H9 (cell line): ENCODE measurements around the gene ZFYVE28. TPM values are rescaled to one million over a fixed set of nuclear protein-coding genes. Genes with fewer than 3 reads are reported as not detected.

Experiments
- DNase-seq: peaks from one replicate; pipeline ENCODE4 v3.0.0-alpha.2; 2017
- H2AFZ ChIP-seq: one replicate; pipeline ENCODE4 v1.6.1; 2013; ENCODE audit warnings: mild to moderate bottlenecking, low read length, control low read depth, moderate library complexity
- H2AK5ac ChIP-seq: 2 replicates; pipeline ENCODE4 v1.6.1; 2013; ENCODE audit warnings: low read length, control low read depth, mixed read lengths; ENCODE audit not compliant: insufficient read length
- H2BK120ac ChIP-seq: one replicate; pipeline ENCODE4 v1.6.1; 2013; ENCODE audit warnings: low read depth, mild to moderate bottlenecking, low read length, control low read depth, inconsistent platforms; ENCODE audit not compliant: poor library complexity, severe bottlenecking
- H2BK12ac ChIP-seq: 2 replicates; pipeline ENCODE4 v1.6.1; 2013; ENCODE audit warnings: low read length, control low read depth, mixed read lengths, low read depth; ENCODE audit not compliant: insufficient read length
- H2BK15ac ChIP-seq: 2 replicates; pipeline ENCODE4 v1.6.1; 2013; ENCODE audit warnings: low read depth, low read length, control low read depth
- H2BK20ac ChIP-seq: one replicate; pipeline ENCODE4 v1.6.1; 2013; ENCODE audit warnings: low read depth, mild to moderate bottlenecking, low read length, control low read depth, inconsistent platforms; ENCODE audit not compliant: poor library complexity, severe bottlenecking
- H2BK5ac ChIP-seq: 2 replicates; pipeline ENCODE4 v1.6.1; 2013; ENCODE audit warnings: low read length, control low read depth, mixed read lengths; ENCODE audit not compliant: insufficient read length
- H3K14ac ChIP-seq: 2 replicates; pipeline ENCODE4 v1.6.1; 2013; ENCODE audit warnings: low read length, control low read depth; ENCODE audit not compliant: insufficient read depth
- H3K18ac ChIP-seq: 2 replicates; pipeline ENCODE4 v1.6.1; 2013; ENCODE audit warnings: low read depth, mild to moderate bottlenecking, mixed read lengths, low read length, control low read depth; ENCODE audit not compliant: insufficient read length
- H3K23ac ChIP-seq: 2 replicates; pipeline ENCODE4 v1.6.1; 2013; ENCODE audit warnings: low read length, control low read depth, mixed read lengths, low read depth; ENCODE audit not compliant: insufficient read length
- H3K23me2 ChIP-seq: 2 replicates; pipeline ENCODE4 v1.6.1; 2013; ENCODE audit warnings: low read depth, mild to moderate bottlenecking, mixed read lengths, low read length, control low read depth; ENCODE audit not compliant: insufficient read length, poor library complexity, severe bottlenecking
- H3K27ac ChIP-seq: 2 replicates; pipeline ENCODE4 v1.5.1; 2013; ENCODE audit warnings: low read length, control low read depth, mixed read lengths, low read depth; ENCODE audit not compliant: insufficient read length
- H3K27me3 ChIP-seq: 2 replicates; pipeline ENCODE4 v1.6.1; 2013; ENCODE audit warnings: low read length, control low read depth, inconsistent platforms; ENCODE audit not compliant: insufficient read depth
- H3K4ac ChIP-seq: 2 replicates; pipeline ENCODE4 v1.6.1; 2013; ENCODE audit warnings: low read depth, mild to moderate bottlenecking, control low read depth, inconsistent platforms, low read length, moderate library complexity
- H3K4me1 ChIP-seq: 2 replicates; pipeline ENCODE4 v1.6.1; 2013; ENCODE audit warnings: low read length, control low read depth, inconsistent platforms; ENCODE audit not compliant: insufficient read depth
- H3K4me2 ChIP-seq: 2 replicates; pipeline ENCODE4 v1.6.1; 2013; ENCODE audit warnings: low read length, control low read depth, mixed read lengths; ENCODE audit not compliant: insufficient read length, insufficient read depth
- H3K56ac ChIP-seq: 2 replicates; pipeline ENCODE4 v1.6.1; 2013; ENCODE audit warnings: low read depth, mild to moderate bottlenecking, mixed read lengths, low read length, control low read depth; ENCODE audit not compliant: insufficient read length
- H3K79me1 ChIP-seq: 2 replicates; pipeline ENCODE4 v1.6.1; 2013; ENCODE audit warnings: low read depth, mild to moderate bottlenecking, moderate library complexity, low read length, control low read depth, inconsistent platforms; ENCODE audit not compliant: insufficient read depth, poor library complexity, severe bottlenecking
- H3K79me2 ChIP-seq: 2 replicates; pipeline ENCODE4 v1.6.1; 2013; ENCODE audit warnings: low read length, control low read depth, inconsistent platforms; ENCODE audit not compliant: insufficient read depth
- H3K9ac ChIP-seq: 2 replicates; pipeline ENCODE4 v1.6.1; 2013; ENCODE audit warnings: low read length, control low read depth, mixed read lengths; ENCODE audit not compliant: insufficient read length; ENCODE audit errors: extremely low read depth
- H3K9me3 ChIP-seq: one replicate; pipeline ENCODE4 v1.6.1; 2013; ENCODE audit warnings: low read depth, low read length, inconsistent platforms; ENCODE audit not compliant: control insufficient read depth
- H3T11ph ChIP-seq: one replicate; pipeline ENCODE4 v1.6.1; 2013; ENCODE audit warnings: mild to moderate bottlenecking, low read length, control low read depth, inconsistent platforms
- H4K20me1 ChIP-seq: one replicate; pipeline ENCODE4 v1.6.1; 2013; ENCODE audit not compliant: control insufficient read depth, insufficient read length, insufficient read depth
- H4K5ac ChIP-seq: 2 replicates; pipeline ENCODE4 v1.6.1; 2013; ENCODE audit warnings: low read depth, mild to moderate bottlenecking, mixed read lengths, low read length, control low read depth; ENCODE audit not compliant: insufficient read length
- H4K8ac ChIP-seq: replicated peaks from 2 replicates; pipeline ENCODE4 v1.6.1; 2013; ENCODE audit warnings: low read length, control low read depth, mixed read lengths, low read depth; ENCODE audit not compliant: insufficient read length
- H4K91ac ChIP-seq: 2 replicates; pipeline ENCODE4 v1.6.1; 2013; ENCODE audit warnings: low read depth, mild to moderate bottlenecking, moderate library complexity, mixed read lengths, low read length, control low read depth; ENCODE audit not compliant: insufficient read length
- H3K27ac Mint-ChIP-seq, 3 experiments: 2 replicates in 2 of 3; 3 replicates in 1 of 3; pipeline ENCODE4 v1.8.0; 2020 to 2021; ENCODE audit warnings: mixed read lengths in 3 of 3, mild to moderate bottlenecking in 1 of 3, moderate library complexity in 1 of 3
- H3K27me3 Mint-ChIP-seq: 2 replicates; pipeline ENCODE4 v1.8.0; 2021; ENCODE audit warnings: low read depth, mild to moderate bottlenecking, moderate library complexity, mixed read lengths
- H3K36me3 Mint-ChIP-seq, 3 experiments: 2 replicates in 2 of 3; 3 replicates in 1 of 3; pipeline ENCODE4 v1.8.0; 2020 to 2021; ENCODE audit warnings: low read depth in 3 of 3, mixed read lengths in 3 of 3; ENCODE audit not compliant: insufficient read depth in 1 of 3
- H3K4me1 Mint-ChIP-seq, 2 experiments: 2 replicates each; pipeline ENCODE4 v1.8.0; 2020; ENCODE audit warnings: mixed read lengths in 2 of 2
- H3K4me3 Mint-ChIP-seq, 2 experiments: 2 replicates in 1 of 2; 3 replicates in 1 of 2; pipeline ENCODE4 v1.8.0; 2020 to 2021; ENCODE audit warnings: mild to moderate bottlenecking in 2 of 2, mixed read lengths in 2 of 2, moderate library complexity in 1 of 2
- H3K9me3 Mint-ChIP-seq, 2 experiments: 2 replicates in 1 of 2; 3 replicates in 1 of 2; pipeline ENCODE4 v1.8.0; 2020; ENCODE audit warnings: mild to moderate bottlenecking in 2 of 2, mixed read lengths in 2 of 2, moderate library complexity in 1 of 2
- WGBS: extraction: QIAGEN DNeasy Blood & Tissue Kit; methylation state at CpG from one replicate; pipeline ENCODE4 v1.1.7; 2013; ENCODE audit warnings: missing lambda C conversion rate, low lambda C conversion rate, mixed read lengths; ENCODE audit not compliant: insufficient read length; ENCODE audit errors: extremely low coverage; 5-methylcytosine and 5-hydroxymethylcytosine counted together
- total RNA-seq: library from RNA; stranded (reverse); gene quantifications from 2 replicates; pipeline ENCODE4 v1.2.1, GENCODE V29; 2021
- TF ChIP-seq, protein P1 (sequence below): fragments of 200-600 bp; sonication (generic); conservative IDR thresholded peaks from 3 replicates; pipeline ENCODE4 v1.8.0; 2021; ENCODE audit warnings: antibody characterized with exemption, mild to moderate bottlenecking

ZFYVE28 gene
- total RNA-seq, 1 experiment from 2014 or later = 0.98 TPM

DNA sequence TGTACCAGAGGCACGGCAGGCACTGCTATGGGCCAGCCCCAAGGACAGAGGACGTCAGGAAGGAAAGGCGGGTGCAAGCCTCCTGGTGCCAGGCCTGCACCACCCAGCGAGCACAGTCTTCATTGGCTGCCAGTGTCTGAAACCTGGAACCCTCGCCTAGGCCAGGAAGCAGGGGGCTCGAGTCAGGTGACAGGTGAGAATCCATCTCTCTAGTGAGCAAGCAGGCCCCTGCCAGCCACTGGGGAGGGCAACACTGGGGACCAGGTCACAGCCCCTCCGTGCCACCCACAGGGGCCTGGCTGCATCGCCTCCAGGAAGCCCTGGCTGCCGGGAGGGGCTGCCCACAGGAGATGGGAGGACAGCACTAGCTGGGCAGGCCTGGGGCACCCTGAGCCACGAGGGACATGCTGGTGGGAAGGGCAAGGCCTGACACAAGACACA is 169.6 kb downstream of the ZFYVE28 start:
- Mint-ChIP-seq H3K9me3 (peaks cover 7 to 12% of the 10 kb centered on the region in 2 experiments), H3K27me3 (peaks cover under 1% of the 10 kb centered on the region; the same call in 1 of the 2 replicates), H3K27ac (0 out of 7 replicates have a peak overlapping the region, but pooled peaks of 1 of the 3 experiments have one; percentile 12), H3K4me3 (no peak overlapping the region), H3K36me3 (peaks cover 3 to 11% (median 4%) of the 10 kb centered on the region in 3 experiments), H3K4me1 (peaks cover 0 to 7% of the 10 kb centered on the region in 2 experiments; a peak in 2 of 4 replicates)
- Histone ChIP-seq H3K27ac (no peak overlapping the region), H3K18ac (no peak overlapping the region), H4K5ac (no peak overlapping the region), H4K91ac (no peak overlapping the region), H3K4ac (no peak overlapping the region), H3K14ac (no peak overlapping the region; the same call in 1 of the 2 replicates), H4K8ac (no peak overlapping the region), H3K23ac (no peak overlapping the region), H2BK120ac (no peak overlapping the region), H3K9ac (no peak overlapping the region), H2BK5ac (no peak overlapping the region), H2AK5ac (no peak overlapping the region), H3K27me3 (no peaks in the 10 kb centered on the region), H3K4me2 (no peak overlapping the region), H3K4me1 (no peaks in the 10 kb centered on the region), H2BK12ac (no peak overlapping the region), H3K9me3 (no peaks in the 10 kb centered on the region), H3K23me2 (no peaks in the 10 kb centered on the region), H3K79me1 (no peaks in the 10 kb centered on the region), H3T11ph (no peak overlapping the region), H2BK20ac (no peak overlapping the region), H4K20me1 (no peaks in the 10 kb centered on the region), H3K56ac (no peak overlapping the region), H2AFZ (no peak overlapping the region), H2BK15ac (no peak overlapping the region), H3K79me2 (no peaks in the 10 kb centered on the region)
- no peak for DNase-seq
- no CpG with 5 or more reads among the region's 10 CpGs for WGBS
- TF ChIP-seq, protein P1, sequence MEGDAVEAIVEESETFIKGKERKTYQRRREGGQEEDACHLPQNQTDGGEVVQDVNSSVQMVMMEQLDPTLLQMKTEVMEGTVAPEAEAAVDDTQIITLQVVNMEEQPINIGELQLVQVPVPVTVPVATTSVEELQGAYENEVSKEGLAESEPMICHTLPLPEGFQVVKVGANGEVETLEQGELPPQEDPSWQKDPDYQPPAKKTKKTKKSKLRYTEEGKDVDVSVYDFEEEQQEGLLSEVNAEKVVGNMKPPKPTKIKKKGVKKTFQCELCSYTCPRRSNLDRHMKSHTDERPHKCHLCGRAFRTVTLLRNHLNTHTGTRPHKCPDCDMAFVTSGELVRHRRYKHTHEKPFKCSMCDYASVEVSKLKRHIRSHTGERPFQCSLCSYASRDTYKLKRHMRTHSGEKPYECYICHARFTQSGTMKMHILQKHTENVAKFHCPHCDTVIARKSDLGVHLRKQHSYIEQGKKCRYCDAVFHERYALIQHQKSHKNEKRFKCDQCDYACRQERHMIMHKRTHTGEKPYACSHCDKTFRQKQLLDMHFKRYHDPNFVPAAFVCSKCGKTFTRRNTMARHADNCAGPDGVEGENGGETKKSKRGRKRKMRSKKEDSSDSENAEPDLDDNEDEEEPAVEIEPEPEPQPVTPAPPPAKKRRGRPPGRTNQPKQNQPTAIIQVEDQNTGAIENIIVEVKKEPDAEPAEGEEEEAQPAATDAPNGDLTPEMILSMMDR = no peak
